Measurements from ENCODE around the gene MMP2. TPM values are rescaled to one million over a fixed set of nuclear protein-coding genes. Genes with fewer than 3 reads are reported as not detected.

Gene MMP2
- polyA plus RNA-seq, 1 donor from 2014 or later, result 2.5 TPM

DNA sequence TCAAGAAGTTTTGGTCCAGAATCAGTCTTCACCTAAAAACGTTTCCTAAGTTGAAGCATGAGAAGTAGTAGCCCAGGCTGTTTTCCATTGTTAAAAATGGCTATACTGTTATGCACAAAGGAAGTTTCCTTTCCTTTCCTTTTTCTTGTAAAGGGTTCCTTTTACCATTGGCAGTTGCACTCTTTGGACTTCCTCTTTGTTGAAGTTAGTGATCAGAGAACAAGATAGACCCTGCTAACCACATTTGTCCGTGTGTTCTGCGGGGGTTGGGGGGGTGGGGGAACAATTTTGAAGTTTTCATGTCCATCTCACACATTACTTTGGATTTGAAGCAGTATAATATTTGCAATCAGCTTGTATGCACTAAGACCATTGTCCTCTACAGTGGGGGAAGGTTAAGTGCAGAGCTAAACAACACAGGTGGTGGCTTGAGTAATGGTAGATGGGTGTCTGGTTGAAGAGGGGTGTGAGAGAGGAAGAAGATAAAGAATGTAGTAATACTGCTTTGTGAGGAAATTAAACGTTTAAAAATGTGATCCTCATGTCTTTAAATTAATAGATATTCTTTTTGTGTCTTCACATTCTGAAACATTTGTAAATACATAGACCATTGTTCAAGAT is 31.3 kb downstream of the MMP2 start:
- no peak for TF ChIP-seq MXI1 (conservative IDR thresholded peaks at IDR 0.05; ENCODE audit: poor library complexity, severe bottlenecking)
- TF ChIP-seq, protein P1, sequence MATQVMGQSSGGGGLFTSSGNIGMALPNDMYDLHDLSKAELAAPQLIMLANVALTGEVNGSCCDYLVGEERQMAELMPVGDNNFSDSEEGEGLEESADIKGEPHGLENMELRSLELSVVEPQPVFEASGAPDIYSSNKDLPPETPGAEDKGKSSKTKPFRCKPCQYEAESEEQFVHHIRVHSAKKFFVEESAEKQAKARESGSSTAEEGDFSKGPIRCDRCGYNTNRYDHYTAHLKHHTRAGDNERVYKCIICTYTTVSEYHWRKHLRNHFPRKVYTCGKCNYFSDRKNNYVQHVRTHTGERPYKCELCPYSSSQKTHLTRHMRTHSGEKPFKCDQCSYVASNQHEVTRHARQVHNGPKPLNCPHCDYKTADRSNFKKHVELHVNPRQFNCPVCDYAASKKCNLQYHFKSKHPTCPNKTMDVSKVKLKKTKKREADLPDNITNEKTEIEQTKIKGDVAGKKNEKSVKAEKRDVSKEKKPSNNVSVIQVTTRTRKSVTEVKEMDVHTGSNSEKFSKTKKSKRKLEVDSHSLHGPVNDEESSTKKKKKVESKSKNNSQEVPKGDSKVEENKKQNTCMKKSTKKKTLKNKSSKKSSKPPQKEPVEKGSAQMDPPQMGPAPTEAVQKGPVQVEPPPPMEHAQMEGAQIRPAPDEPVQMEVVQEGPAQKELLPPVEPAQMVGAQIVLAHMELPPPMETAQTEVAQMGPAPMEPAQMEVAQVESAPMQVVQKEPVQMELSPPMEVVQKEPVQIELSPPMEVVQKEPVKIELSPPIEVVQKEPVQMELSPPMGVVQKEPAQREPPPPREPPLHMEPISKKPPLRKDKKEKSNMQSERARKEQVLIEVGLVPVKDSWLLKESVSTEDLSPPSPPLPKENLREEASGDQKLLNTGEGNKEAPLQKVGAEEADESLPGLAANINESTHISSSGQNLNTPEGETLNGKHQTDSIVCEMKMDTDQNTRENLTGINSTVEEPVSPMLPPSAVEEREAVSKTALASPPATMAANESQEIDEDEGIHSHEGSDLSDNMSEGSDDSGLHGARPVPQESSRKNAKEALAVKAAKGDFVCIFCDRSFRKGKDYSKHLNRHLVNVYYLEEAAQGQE (IDR thresholded peaks at IDR 0.05; ENCODE audit: borderline replicate concordance), result no peak
- TF ChIP-seq POLR2AphosphoS5 (IDR thresholded peaks at IDR 0.05), result no peak
- no peak for TF ChIP-seq RAD21 (conservative IDR thresholded peaks at IDR 0.05)
- no peak for TF ChIP-seq EP300 (conservative IDR thresholded peaks at IDR 0.05; ENCODE audit: poor library complexity, severe bottlenecking)
- TF ChIP-seq EZH2 (IDR thresholded peaks at IDR 0.05; ENCODE audit: borderline replicate concordance, insufficient read depth, low read length, poor library complexity, severe bottlenecking), result no peak
- no peak for TF ChIP-seq SMC3 (conservative IDR thresholded peaks at IDR 0.05; ENCODE audit: poor library complexity)
- TF ChIP-seq, protein P2, sequence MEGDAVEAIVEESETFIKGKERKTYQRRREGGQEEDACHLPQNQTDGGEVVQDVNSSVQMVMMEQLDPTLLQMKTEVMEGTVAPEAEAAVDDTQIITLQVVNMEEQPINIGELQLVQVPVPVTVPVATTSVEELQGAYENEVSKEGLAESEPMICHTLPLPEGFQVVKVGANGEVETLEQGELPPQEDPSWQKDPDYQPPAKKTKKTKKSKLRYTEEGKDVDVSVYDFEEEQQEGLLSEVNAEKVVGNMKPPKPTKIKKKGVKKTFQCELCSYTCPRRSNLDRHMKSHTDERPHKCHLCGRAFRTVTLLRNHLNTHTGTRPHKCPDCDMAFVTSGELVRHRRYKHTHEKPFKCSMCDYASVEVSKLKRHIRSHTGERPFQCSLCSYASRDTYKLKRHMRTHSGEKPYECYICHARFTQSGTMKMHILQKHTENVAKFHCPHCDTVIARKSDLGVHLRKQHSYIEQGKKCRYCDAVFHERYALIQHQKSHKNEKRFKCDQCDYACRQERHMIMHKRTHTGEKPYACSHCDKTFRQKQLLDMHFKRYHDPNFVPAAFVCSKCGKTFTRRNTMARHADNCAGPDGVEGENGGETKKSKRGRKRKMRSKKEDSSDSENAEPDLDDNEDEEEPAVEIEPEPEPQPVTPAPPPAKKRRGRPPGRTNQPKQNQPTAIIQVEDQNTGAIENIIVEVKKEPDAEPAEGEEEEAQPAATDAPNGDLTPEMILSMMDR (IDR thresholded peaks at IDR 0.05; ENCODE audit: poor library complexity, severe bottlenecking), result no peak
- TF ChIP-seq TAF1 (IDR thresholded peaks at IDR 0.05; ENCODE audit: low read depth), result no peak
- H3K9me3 ChIP-seq (ENCODE audit: low read length), result no peaks in the 10 kb centered on the region
- no peaks in the 10 kb centered on the region for H3K9me2 ChIP-seq (ENCODE audit: insufficient read depth, low read length)
- H2AFZ ChIP-seq (ENCODE audit: low read depth, low read length), result no peak overlapping the region
- H3K9ac ChIP-seq (ENCODE audit: low read length), result no peak overlapping the region
- no peak overlapping the region for H3K4me3 ChIP-seq (ENCODE audit: low read length)
- H3K4me2 ChIP-seq (ENCODE audit: low read length), result no peak overlapping the region
- H3F3A ChIP-seq (ENCODE audit: insufficient read depth, low read length, poor library complexity, severe bottlenecking), result no peaks in the 10 kb centered on the region
- no peaks in the 10 kb centered on the region for H3K36me3 ChIP-seq (ENCODE audit: insufficient read depth, low read length)
- H4K20me1 ChIP-seq (ENCODE audit: insufficient read depth), result no peaks in the 10 kb centered on the region
- H3K27ac ChIP-seq (ENCODE audit: low read length), result no peak overlapping the region
- no peaks in the 10 kb centered on the region for H3K79me2 ChIP-seq (replicated peaks; ENCODE audit: insufficient read depth, low read length)
- H3K27me3 ChIP-seq (ENCODE audit: insufficient read depth, low read depth, low read length), result peaks cover 16% of the 10 kb centered on the region

DNA sequence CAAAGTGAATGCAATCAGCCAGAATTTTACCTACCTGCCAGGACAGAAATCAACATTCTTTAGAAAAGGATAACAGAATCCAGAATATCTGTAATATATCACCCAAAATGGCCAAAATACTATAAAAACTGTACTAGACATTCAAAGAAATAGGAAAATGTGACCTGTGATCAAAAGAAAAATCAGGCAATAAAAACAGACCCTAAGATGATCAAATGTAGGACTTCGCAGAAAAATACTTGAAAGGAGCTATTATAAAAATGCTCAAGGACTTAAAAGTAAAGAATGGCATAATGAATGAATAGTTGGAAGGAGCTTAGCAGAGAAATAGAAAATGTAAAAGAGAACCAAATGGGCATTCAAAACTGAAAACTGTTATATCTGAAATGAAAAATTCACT is 33.9 kb downstream of the MMP2 start:
- H3K27me3 ChIP-seq (ENCODE audit: insufficient read depth, low read depth, low read length), result peaks cover 16% of the 10 kb centered on the region
- no peak overlapping the region for H3K9ac ChIP-seq (ENCODE audit: low read length)
- no peak for TF ChIP-seq TAF1 (IDR thresholded peaks at IDR 0.05; ENCODE audit: low read depth)
- TF ChIP-seq EP300 (conservative IDR thresholded peaks at IDR 0.05; ENCODE audit: poor library complexity, severe bottlenecking), result no peak
- no peak for TF ChIP-seq EZH2 (IDR thresholded peaks at IDR 0.05; ENCODE audit: borderline replicate concordance, insufficient read depth, low read length, poor library complexity, severe bottlenecking)
- TF ChIP-seq, protein P2 (IDR thresholded peaks at IDR 0.05; ENCODE audit: poor library complexity, severe bottlenecking), result no peak
- TF ChIP-seq, protein P1 (IDR thresholded peaks at IDR 0.05; ENCODE audit: borderline replicate concordance), result no peak
- TF ChIP-seq MXI1 (conservative IDR thresholded peaks at IDR 0.05; ENCODE audit: poor library complexity, severe bottlenecking), result no peak
- TF ChIP-seq RAD21 (conservative IDR thresholded peaks at IDR 0.05), result no peak
- no peak for TF ChIP-seq SMC3 (conservative IDR thresholded peaks at IDR 0.05; ENCODE audit: poor library complexity)
- TF ChIP-seq POLR2AphosphoS5 (IDR thresholded peaks at IDR 0.05), result no peak
- no peaks in the 10 kb centered on the region for H3K9me2 ChIP-seq (ENCODE audit: insufficient read depth, low read length)
- no peak overlapping the region for H3K4me3 ChIP-seq (ENCODE audit: low read length)
- no peaks in the 10 kb centered on the region for H4K20me1 ChIP-seq (ENCODE audit: insufficient read depth)
- H3K27ac ChIP-seq (ENCODE audit: low read length), result no peak overlapping the region
- H2AFZ ChIP-seq (ENCODE audit: low read depth, low read length), result no peak overlapping the region
- no peaks in the 10 kb centered on the region for H3F3A ChIP-seq (ENCODE audit: insufficient read depth, low read length, poor library complexity, severe bottlenecking)
- H3K9me3 ChIP-seq (ENCODE audit: low read length), result no peaks in the 10 kb centered on the region
- H3K36me3 ChIP-seq (ENCODE audit: insufficient read depth, low read length), result no peaks in the 10 kb centered on the region
- no peak overlapping the region for H3K4me2 ChIP-seq (ENCODE audit: low read length)
- no peaks in the 10 kb centered on the region for H3K79me2 ChIP-seq (replicated peaks; ENCODE audit: insufficient read depth, low read length)

Data from neural cell (in vitro differentiated cells).